ENCODE measurements around the gene CACNA1F.

DNA sequence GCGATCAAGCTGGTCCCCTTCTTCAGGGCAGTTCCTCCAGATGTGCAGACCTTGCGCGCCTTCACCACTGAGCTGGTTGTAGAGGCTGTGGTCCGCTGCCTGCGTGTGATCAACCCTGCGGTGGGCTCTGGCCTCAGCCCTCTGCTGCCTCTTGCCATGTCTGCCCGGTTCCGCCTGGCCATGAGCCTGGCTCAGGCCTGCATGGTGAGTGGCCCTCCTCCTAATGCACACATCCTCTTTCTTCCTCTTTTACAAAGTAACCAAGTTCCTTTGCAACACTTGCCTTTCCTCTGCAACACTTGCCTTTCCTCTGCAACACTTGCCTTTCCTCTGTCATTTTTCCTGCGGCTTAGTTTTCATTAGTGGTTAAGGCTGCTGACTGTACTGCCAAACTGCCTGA is 3.9 kb upstream of the CACNA1F start:
- TF ChIP-seq EZH2phosphoT487 (IDR thresholded peaks at IDR 0.05; ENCODE audit: insufficient read depth, low read depth) (no peak), EZH2 (IDR thresholded peaks at IDR 0.05; ENCODE audit: insufficient read depth, poor library complexity, severe bottlenecking) (no peak)

Measured in GM23248 (cell line).